ENCODE results near the gene TNIP3.
"Not testable (repeated sequence)": the region's sequence is repeated elsewhere in the genome, so short reads cannot be mapped to it uniquely, and the experiment has no call there.

The TNIP3 gene

GRCh38 chr4:121177246-121178137 lies 13.4 kb upstream of the TNIP3 start:
- DNase-seq = no peak

GRCh38 chr4:121176082-121176934 lies 12.2 kb upstream of the TNIP3 start:
- DNase-seq = no peak

- not testable (repeated sequence) for DNase-seq
Measured at GRCh38 chr4:121171477-121171876, 7.4 kb upstream of the TNIP3 start.

- DNase-seq = no peak
Measured at GRCh38 chr4:121168446-121169281, 4.5 kb upstream of the TNIP3 start.

- DNase-seq = no peak
Measured at GRCh38 chr4:121166976-121167375, 2.9 kb upstream of the TNIP3 start.

- DNase-seq = no peak
Measured at GRCh38 chr4:121165206-121165605, 1.1 kb upstream of the TNIP3 start.

- DNase-seq = peak; percentile 49
Measured at GRCh38 chr4:121156822-121157769, 7.0 kb downstream of the TNIP3 start.

GRCh38 chr4:121155893-121156292 lies 8.2 kb downstream of the TNIP3 start:
- DNase-seq = no peak

- no peak for DNase-seq
Measured at GRCh38 chr4:121154103-121154515, 10.0 kb downstream of the TNIP3 start.

GRCh38 chr4:121151942-121152341 lies 12.2 kb downstream of the TNIP3 start:
- no peak for DNase-seq

GRCh38 chr4:121150486-121150885 lies 13.6 kb downstream of the TNIP3 start:
- no peak for DNase-seq

- no peak for DNase-seq
Measured at GRCh38 chr4:121150003-121150402, 14.1 kb downstream of the TNIP3 start.

- no peak for DNase-seq
Measured at GRCh38 chr4:121148621-121149020, 15.5 kb downstream of the TNIP3 start.

GRCh38 chr4:121148000-121148399 lies 16.1 kb downstream of the TNIP3 start:
- no peak for DNase-seq

- no peak for DNase-seq
Measured at GRCh38 chr4:121146530-121146929, 17.6 kb downstream of the TNIP3 start.

GRCh38 chr4:121145430-121145829 lies 18.7 kb downstream of the TNIP3 start:
- DNase-seq = no peak

- DNase-seq = no peak
Measured at GRCh38 chr4:121144021-121144420, 20.1 kb downstream of the TNIP3 start.

GRCh38 chr4:121143131-121143530 lies 21.0 kb downstream of the TNIP3 start:
- no peak for DNase-seq

- DNase-seq = no peak
Measured at GRCh38 chr4:121140716-121141460, 23.2 kb downstream of the TNIP3 start.

- no peak for DNase-seq
Measured at GRCh38 chr4:121139533-121140222, 24.4 kb downstream of the TNIP3 start.
